IPS DF 19.7 (cell line): ENCODE results near the gene SAA4.
"Not testable (repeated sequence)": the region's sequence is repeated elsewhere in the genome, so short reads cannot be mapped to it uniquely, and the experiment has no call there.

ENCODE experiments used
- DNase-seq: peaks from one replicate; pipeline ENCODE4 v3.0.0-alpha.2; 2013; ENCODE audit warnings: low read depth, low spot score

SAA4 gene

GRCh38 chr11:18236664-18237356 lies at the start of gene SAA4:
Gene SAA4, minus strand, starts transcription at chr11:18236802. Its CDS starts 876 bp downstream, at chr11:18235926.
- DNase-seq: no peak

- DNase-seq: no peak
These were observed 49.2 kb upstream of the SAA4 start for GRCh38 chr11:18285841-18286240.

- DNase-seq: no peak
These were observed 46.0 kb upstream of the SAA4 start for GRCh38 chr11:18282626-18283025.

GRCh38 chr11:18280438-18281045 lies 43.9 kb upstream of the SAA4 start:
- DNase-seq: no peak

GRCh38 chr11:18277565-18278271 lies 41.1 kb upstream of the SAA4 start:
- no peak for DNase-seq

- DNase-seq: no peak
These were observed 34.6 kb upstream of the SAA4 start for GRCh38 chr11:18271206-18271605.

- no peak for DNase-seq
These were observed 33.5 kb upstream of the SAA4 start for GRCh38 chr11:18270102-18270501.

GRCh38 chr11:18269252-18269651 lies 32.6 kb upstream of the SAA4 start:
- not testable (repeated sequence) for DNase-seq

- not testable (repeated sequence) for DNase-seq
These were observed 30.9 kb upstream of the SAA4 start for GRCh38 chr11:18267335-18268133.

GRCh38 chr11:18265949-18266348 lies 29.3 kb upstream of the SAA4 start, which contains the start of gene SAA1:
Gene SAA1, plus strand, starts transcription at chr11:18266264. Its CDS starts 624 bp downstream, at chr11:18266888.
- DNase-seq: no peak

- no peak for DNase-seq
These were observed 28.3 kb upstream of the SAA4 start for GRCh38 chr11:18264677-18265555.

- no peak for DNase-seq
These were observed 27.4 kb upstream of the SAA4 start for GRCh38 chr11:18264035-18264434.

GRCh38 chr11:18262681-18263350 lies 26.2 kb upstream of the SAA4 start:
- DNase-seq: not testable (repeated sequence)

- DNase-seq: no peak
These were observed 25.1 kb upstream of the SAA4 start for GRCh38 chr11:18261721-18262120.

GRCh38 chr11:18259259-18259658 lies 22.7 kb upstream of the SAA4 start:
- DNase-seq: no peak

GRCh38 chr11:18254781-18255361 lies 18.3 kb upstream of the SAA4 start:
- DNase-seq: no peak

- no peak for DNase-seq
These were observed 17.3 kb upstream of the SAA4 start for GRCh38 chr11:18253778-18254338.

- DNase-seq: no peak
These were observed 16.6 kb upstream of the SAA4 start for GRCh38 chr11:18253233-18253632.

- no peak for DNase-seq
These were observed 12.0 kb upstream of the SAA4 start, which contains the start of gene SAA2 for GRCh38 chr11:18248561-18248960. Gene SAA2, minus strand, starts transcription at chr11:18248668. Its CDS starts 657 bp downstream, at chr11:18248011.
